ENCODE measurements around the gene TRIM44.

DNA sequence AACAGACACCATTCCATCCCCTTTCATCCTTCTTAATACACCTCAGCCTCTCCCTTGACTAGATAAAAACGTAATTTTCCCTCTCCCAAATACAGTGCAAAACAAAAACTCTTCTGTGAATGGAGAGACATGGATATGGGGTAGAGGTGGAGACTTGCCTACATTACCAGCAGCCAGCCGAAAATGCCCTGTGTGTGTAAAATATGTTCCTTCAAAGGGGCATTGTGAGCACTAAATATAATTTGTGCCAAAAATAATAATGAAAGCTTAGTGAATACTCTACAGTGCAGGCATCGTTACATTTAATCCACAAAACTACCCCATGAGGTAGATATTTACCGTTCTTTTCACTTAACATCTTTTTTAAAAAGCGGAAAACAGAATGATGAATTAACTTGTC is 1.0 kb upstream of the TRIM44 start:
- TF ChIP-seq CTCF (IDR thresholded peaks at IDR 0.05) (no peak), POLR2AphosphoS5 (IDR thresholded peaks at IDR 0.05) (no peak), POLR2A (IDR thresholded peaks at IDR 0.05) (no peak)

Measured in breast epithelium (tissue), 3 donors.